Dermis blood vessel endothelial cell (primary cell): Measurements from ENCODE around the gene S100A4. TPM values are rescaled to one million over a fixed set of nuclear protein-coding genes. Genes with fewer than 3 reads are reported as not detected.

Source experiments
- DNase-seq: peaks from one replicate; pipeline ENCODE4 v3.0.0; 2010
- total RNA-seq: library from RNA; depleted of rRNA; stranded (reverse); fragments of >200 nt; gene quantifications from 2 replicates; pipeline ENCODE4 v1.2.3, GENCODE V29; 2014

Gene S100A4
- total RNA-seq, 1 donor from 2014 or later = 22.6 TPM

GRCh38 chr1:153546796-153547559 lies 1.4 kb upstream of the S100A4 start:
- no peak for DNase-seq

- no peak for DNase-seq
Observed at GRCh38 chr1:153546371-153546770, 765 bp upstream of the S100A4 start.

- DNase-seq = no peak
Observed at GRCh38 chr1:153544453-153545066, 1.0 kb downstream of the S100A4 start.

DNA sequence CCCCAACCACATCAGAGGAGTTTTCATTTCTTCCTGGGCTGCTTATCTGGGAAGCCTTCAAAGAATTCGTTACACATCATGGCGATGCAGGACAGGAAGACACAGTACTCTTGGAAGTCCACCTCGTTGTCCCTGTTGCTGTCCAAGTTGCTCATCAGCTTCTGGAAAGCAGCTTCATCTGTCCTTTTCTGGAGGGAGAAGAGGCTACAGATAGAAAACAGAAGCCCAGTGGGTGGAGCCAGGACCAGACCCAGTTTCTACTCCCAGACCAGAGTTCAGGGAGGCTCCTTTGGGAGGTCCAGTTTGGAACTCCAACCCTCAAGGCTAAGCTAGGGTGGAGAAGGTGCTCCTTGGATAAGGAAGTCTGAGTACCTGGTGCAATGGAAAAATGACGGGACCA lies 1.9 kb downstream of the S100A4 start:
- DNase-seq = no peak

GRCh38 chr1:153542956-153543711 lies 2.5 kb downstream of the S100A4 start:
- DNase-seq = no peak

DNA sequence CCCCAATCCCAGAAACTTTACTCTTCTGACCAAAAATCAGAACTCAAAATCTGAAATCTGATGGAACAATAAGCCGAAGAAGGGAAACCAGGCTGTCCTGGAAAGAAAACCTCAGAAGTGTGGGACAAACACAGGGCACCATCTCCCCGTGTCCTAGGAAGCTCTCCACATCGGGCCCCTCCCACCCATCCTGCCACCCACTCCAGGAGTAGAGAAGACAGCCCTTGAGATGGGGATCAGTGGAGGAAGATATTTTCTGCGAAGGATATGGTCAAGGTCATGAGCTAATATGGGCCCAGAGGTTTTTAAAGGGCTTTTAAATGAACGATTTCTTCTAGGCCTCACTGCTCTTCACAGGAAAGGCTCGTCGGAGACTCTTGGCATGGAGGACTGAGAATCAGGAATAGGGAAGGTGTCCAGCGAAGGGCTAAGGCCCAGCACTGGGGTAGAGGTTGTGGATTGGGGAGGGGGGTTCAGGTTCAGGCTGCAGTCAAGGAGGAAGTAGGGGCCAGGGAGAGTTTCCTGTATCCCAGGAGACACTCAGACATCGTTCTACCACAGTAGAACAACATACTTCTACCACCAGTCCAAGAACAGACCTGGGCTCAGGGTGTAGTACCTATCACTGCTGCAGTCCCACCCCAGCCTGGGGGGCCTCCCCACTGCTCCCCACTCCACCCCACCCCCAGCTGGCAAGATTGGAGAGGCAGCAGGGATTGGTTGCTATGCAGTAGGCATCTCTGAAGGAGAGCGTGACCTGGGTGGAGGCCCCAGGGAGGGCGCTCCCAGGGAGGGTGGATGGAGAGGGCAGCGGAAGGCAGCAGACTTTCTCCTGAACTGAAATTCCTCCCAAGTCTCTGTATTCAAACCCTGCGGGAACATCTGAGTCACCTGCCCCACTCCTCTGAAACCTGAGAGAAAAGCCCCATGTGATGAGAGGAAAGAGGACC lies 3.7 kb downstream of the S100A4 start:
- DNase-seq = no peak

GRCh38 chr1:153540394-153541361 lies 4.9 kb downstream of the S100A4 start, which contains the start of gene S100A5:
TSS of gene S100A5 (minus strand) at chr1:153540934. CDS start at chr1:153540191, 743 bp downstream.
- DNase-seq = no peak

DNA sequence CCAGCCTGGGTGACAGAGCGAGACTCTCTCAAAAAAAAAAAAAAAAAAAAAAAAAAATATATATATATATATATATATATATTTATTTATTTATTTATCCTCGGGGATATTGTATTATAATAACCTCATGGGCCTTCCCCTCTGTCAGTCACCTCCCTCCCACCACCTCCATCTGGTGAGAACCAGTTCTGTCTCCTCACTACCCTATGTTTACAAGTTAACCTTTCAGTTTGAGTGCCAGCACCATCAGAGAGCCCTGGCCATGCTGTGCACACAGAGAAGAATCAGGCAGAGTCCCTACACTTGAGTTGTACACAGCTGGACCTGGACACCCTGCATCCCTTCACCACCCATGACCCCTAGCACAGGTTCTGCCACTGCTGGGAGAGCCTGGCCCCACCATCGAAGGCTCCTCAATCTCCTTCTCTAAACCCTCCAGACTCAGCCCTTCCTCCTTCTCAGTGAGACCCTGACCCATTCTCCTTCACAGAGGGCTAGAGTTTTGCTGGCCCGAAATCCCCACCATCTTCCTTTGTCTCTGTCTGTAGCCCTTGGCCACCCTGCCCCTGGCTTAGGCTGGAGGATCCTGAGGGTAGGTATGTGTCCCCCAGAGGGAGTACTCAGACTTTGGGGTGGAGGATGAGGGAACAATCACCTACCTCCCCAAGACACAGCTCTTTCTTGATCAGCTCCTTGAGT lies 6.1 kb downstream of the S100A4 start:
- DNase-seq = no peak

- peak; percentile 50 for DNase-seq
Observed at GRCh38 chr1:153538315-153538821, 7.2 kb downstream of the S100A4 start.

DNA sequence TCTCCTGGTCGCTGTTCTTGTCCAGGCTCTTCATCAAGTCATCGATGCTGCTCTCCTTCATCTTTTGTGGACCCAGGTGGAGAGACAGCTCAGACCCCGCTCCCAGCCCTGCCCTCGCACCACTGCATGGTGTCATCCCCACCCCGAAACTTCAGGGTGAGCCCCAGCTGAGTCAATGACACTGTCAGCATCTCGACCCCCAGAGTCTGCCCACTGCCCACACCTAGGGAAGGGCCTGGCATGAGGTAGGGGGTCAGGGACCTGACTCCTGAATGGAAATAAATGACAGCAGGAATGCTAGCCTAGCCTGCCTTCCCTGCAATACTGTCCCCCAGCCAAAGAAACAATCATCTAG lies 8.3 kb downstream of the S100A4 start:
- DNase-seq = no peak

GRCh38 chr1:153536671-153537375 lies 8.8 kb downstream of the S100A4 start:
- DNase-seq = no peak

GRCh38 chr1:153536012-153536670 lies 9.5 kb downstream of the S100A4 start:
- peak; percentile 79 for DNase-seq

DNA sequence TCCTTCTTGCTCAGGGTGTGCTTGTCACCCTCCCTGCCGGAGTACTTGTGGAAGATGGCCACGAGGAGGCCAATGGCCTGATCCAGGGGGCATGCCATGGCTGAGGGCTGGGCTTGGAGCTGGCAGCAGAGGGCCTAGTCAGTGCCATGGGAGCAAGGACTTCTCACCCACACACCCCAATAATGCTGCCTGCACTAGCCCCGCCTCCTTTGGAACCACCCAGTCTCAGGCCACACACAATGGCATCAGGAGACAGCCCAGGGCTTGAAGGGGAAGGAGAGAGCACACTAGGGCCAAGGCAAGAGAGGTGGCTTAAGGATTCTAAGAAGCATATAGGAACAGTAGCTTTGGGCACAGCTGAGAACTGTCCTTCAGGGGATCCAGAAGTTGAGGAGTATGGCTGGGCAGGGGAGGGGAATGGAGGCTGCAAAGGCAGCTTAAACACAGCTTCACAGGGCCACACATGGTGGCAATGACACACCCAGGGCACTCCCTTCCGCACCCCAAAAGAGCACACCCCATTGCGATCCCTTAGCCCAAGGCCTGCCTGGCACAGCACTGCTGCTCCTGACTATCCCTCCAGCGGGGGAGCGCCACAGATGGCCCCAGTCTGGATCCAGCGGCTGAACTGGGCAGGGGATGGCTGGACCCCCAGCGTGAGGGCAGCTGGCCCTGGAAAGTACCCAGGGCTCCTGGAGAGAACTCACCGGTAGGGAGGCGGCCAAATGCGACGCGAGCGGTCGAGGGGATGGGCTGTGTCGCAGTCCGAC lies 10.2 kb downstream of the S100A4 start, which contains the start of gene S100A6:
Gene S100A6 (minus strand): TSS at position 750 of the 770 bp plus-strand sequence. CDS start 652 bp downstream, at position 98.
- peak; percentile 53 for DNase-seq

GRCh38 chr1:153534925-153535241 lies 10.7 kb downstream of the S100A4 start:
- no peak for DNase-seq

GRCh38 chr1:153534226-153534924 lies 11.2 kb downstream of the S100A4 start:
- peak; percentile 34 for DNase-seq

- DNase-seq = peak; percentile 89
Observed at GRCh38 chr1:153533689-153534201, 11.9 kb downstream of the S100A4 start.
